Measurements from ENCODE around the gene GTF2F2.

Gene GTF2F2

GRCh38 chr13:45258334-45258675 lies 138.0 kb downstream of the GTF2F2 start:
- Histone ChIP-seq H3K4me3 (replicated peaks; ENCODE audit: low read depth, low read length) (no peak overlapping the region), H3K27me3 (replicated peaks; ENCODE audit: control insufficient read depth, insufficient read depth, low read length) (no peaks in the 10 kb centered on the region), H3K36me3 (ENCODE audit: control insufficient read depth, insufficient read depth, low read length) (no peaks in the 10 kb centered on the region)
- DNase-seq (ENCODE audit: extremely low read depth, insufficient read length): no peak
- no peak for TF ChIP-seq CTCF (IDR thresholded peaks at IDR 0.05; ENCODE audit: insufficient read depth, low read length, poor library complexity, severe bottlenecking)

- Histone ChIP-seq H3K27me3 (replicated peaks; ENCODE audit: control insufficient read depth, insufficient read depth, low read length) (no peaks in the 10 kb centered on the region), H3K36me3 (ENCODE audit: control insufficient read depth, insufficient read depth, low read length) (no peaks in the 10 kb centered on the region), H3K4me3 (replicated peaks; ENCODE audit: low read depth, low read length) (no peak overlapping the region)
- DNase-seq (ENCODE audit: extremely low read depth, insufficient read length): no peak
- TF ChIP-seq CTCF (IDR thresholded peaks at IDR 0.05; ENCODE audit: insufficient read depth, low read length, poor library complexity, severe bottlenecking): no peak
These were observed 146.9 kb downstream of the GTF2F2 start for GRCh38 chr13:45267215-45267614.

GRCh38 chr13:45269204-45269603 lies 148.9 kb downstream of the GTF2F2 start:
- no peak overlapping the region for H3K4me3 ChIP-seq (replicated peaks; ENCODE audit: low read depth, low read length)
- no peaks in the 10 kb centered on the region for H3K27me3 ChIP-seq (replicated peaks; ENCODE audit: control insufficient read depth, insufficient read depth, low read length)
- no peak for TF ChIP-seq CTCF (IDR thresholded peaks at IDR 0.05; ENCODE audit: insufficient read depth, low read length, poor library complexity, severe bottlenecking)
- no peaks in the 10 kb centered on the region for H3K36me3 ChIP-seq (ENCODE audit: control insufficient read depth, insufficient read depth, low read length)
- DNase-seq (ENCODE audit: extremely low read depth, insufficient read length): no peak

- Histone ChIP-seq H3K4me3 (replicated peaks; ENCODE audit: low read depth, low read length) (no peak overlapping the region), H3K27me3 (replicated peaks; ENCODE audit: control insufficient read depth, insufficient read depth, low read length) (no peaks in the 10 kb centered on the region), H3K36me3 (ENCODE audit: control insufficient read depth, insufficient read depth, low read length) (no peaks in the 10 kb centered on the region; the same call in 1 of the 2 replicates)
- no peak for TF ChIP-seq CTCF (IDR thresholded peaks at IDR 0.05; ENCODE audit: insufficient read depth, low read length, poor library complexity, severe bottlenecking)
- no peak for DNase-seq (ENCODE audit: extremely low read depth, insufficient read length)
These were observed 156.6 kb downstream of the GTF2F2 start for GRCh38 chr13:45276913-45277312.

- H3K36me3 ChIP-seq (ENCODE audit: control insufficient read depth, insufficient read depth, low read length): no peaks in the 10 kb centered on the region; the same call in 1 of the 2 replicates
- TF ChIP-seq CTCF (IDR thresholded peaks at IDR 0.05; ENCODE audit: insufficient read depth, low read length, poor library complexity, severe bottlenecking): no peak
- H3K4me3 ChIP-seq (replicated peaks; ENCODE audit: low read depth, low read length): no peak overlapping the region
- no peak for DNase-seq (ENCODE audit: extremely low read depth, insufficient read length)
- H3K27me3 ChIP-seq (replicated peaks; ENCODE audit: control insufficient read depth, insufficient read depth, low read length): no peaks in the 10 kb centered on the region
These were observed 157.9 kb downstream of the GTF2F2 start for GRCh38 chr13:45278096-45278645.

- Histone ChIP-seq H3K4me3 (replicated peaks; ENCODE audit: low read depth, low read length) (no peak overlapping the region), H3K36me3 (ENCODE audit: control insufficient read depth, insufficient read depth, low read length) (no peaks in the 10 kb centered on the region; the same call in 1 of the 2 replicates), H3K27me3 (replicated peaks; ENCODE audit: control insufficient read depth, insufficient read depth, low read length) (no peaks in the 10 kb centered on the region)
- no peak for TF ChIP-seq CTCF (IDR thresholded peaks at IDR 0.05; ENCODE audit: insufficient read depth, low read length, poor library complexity, severe bottlenecking)
- DNase-seq (ENCODE audit: extremely low read depth, insufficient read length): no peak
These were observed 159.7 kb downstream of the GTF2F2 start for GRCh38 chr13:45280011-45280410.

Measured in GM06990 (cell line).